ENCODE data around the gene NUP43.

Gene NUP43

DNA sequence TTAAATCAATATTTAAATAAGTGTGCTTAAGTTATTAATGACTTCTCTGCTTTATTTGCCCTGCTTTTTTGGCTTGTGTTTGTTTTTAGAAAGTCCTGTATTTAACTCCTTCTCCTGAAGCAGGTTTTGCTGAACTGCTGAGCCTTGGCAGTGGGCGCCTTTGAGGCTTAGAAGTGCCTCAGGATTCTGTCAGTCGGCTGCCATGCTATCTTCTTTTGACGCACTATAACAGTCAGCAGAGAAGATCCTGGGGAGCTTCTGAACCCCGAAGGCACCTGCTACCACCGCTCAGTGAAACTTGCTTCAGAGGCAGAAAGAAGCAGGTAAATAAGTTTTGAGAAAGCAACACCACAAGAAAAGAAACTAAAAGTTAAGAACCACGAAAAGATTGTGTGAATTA, 25.6 kb upstream of the NUP43 start:
- in situ Hi-C loops (cut with MboI; ENCODE audit: low sequenced_read_pairs, unreplicated experiment), result no loop called here
- TF ChIP-seq, protein P1, sequence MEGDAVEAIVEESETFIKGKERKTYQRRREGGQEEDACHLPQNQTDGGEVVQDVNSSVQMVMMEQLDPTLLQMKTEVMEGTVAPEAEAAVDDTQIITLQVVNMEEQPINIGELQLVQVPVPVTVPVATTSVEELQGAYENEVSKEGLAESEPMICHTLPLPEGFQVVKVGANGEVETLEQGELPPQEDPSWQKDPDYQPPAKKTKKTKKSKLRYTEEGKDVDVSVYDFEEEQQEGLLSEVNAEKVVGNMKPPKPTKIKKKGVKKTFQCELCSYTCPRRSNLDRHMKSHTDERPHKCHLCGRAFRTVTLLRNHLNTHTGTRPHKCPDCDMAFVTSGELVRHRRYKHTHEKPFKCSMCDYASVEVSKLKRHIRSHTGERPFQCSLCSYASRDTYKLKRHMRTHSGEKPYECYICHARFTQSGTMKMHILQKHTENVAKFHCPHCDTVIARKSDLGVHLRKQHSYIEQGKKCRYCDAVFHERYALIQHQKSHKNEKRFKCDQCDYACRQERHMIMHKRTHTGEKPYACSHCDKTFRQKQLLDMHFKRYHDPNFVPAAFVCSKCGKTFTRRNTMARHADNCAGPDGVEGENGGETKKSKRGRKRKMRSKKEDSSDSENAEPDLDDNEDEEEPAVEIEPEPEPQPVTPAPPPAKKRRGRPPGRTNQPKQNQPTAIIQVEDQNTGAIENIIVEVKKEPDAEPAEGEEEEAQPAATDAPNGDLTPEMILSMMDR (IDR thresholded peaks at IDR 0.05; ENCODE audit: borderline replicate concordance, control extremely low read depth, extremely low read depth, insufficient read depth, missing control alignments), result no peak

DNA sequence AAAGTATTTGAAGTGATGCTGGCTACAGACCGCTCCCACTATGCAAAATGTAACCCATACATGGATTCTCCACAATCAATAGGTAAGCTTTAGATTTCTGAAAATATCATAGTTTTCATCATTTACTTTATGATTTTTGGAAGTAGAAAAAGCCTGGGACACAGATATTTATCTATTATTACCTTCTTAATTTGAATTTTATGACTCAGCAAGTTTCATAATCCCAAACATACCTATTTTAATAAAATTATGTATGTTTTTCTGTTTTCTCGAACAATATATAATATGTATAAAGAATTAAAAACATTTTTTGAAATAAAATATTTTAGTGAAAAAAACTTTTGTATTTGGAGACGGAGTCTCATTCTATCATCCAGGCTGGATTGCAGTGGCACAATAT, 24.9 kb upstream of the NUP43 start:
- no peak for DNase-seq (ENCODE audit: low spot score)
- in situ Hi-C loops (cut with MboI; ENCODE audit: low sequenced_read_pairs, unreplicated experiment), result no loop called here
- TF ChIP-seq, protein P1 (IDR thresholded peaks at IDR 0.05; ENCODE audit: borderline replicate concordance, control extremely low read depth, extremely low read depth, insufficient read depth, missing control alignments), result no peak

More for the DNA sequence above, 25.6 kb upstream of the NUP43 start:
- DNase-seq (ENCODE audit: low spot score), result no peak

DNA sequence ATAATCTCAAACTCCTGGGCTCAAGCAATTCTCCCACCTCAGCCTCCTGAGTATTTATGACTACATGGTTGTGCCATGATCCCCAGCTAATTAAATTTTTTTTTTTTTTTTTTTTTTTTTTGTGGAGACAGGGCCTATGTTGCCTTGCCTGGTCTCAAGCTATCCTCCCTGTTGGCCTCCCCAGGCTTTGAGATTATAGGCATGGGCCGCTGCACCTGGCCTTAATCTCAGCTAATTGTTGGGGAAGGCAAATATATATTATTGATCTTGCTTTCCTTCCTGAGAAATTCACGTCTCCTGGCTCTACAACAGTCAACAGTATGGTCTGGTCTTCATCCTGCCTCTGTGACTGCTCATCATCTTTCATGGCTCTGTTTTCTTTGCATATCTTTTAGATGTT, 23.3 kb upstream of the NUP43 start:
- DNase-seq (ENCODE audit: low spot score), result no peak
- in situ Hi-C loops (cut with MboI; ENCODE audit: low sequenced_read_pairs, unreplicated experiment), result no loop called here

DNA sequence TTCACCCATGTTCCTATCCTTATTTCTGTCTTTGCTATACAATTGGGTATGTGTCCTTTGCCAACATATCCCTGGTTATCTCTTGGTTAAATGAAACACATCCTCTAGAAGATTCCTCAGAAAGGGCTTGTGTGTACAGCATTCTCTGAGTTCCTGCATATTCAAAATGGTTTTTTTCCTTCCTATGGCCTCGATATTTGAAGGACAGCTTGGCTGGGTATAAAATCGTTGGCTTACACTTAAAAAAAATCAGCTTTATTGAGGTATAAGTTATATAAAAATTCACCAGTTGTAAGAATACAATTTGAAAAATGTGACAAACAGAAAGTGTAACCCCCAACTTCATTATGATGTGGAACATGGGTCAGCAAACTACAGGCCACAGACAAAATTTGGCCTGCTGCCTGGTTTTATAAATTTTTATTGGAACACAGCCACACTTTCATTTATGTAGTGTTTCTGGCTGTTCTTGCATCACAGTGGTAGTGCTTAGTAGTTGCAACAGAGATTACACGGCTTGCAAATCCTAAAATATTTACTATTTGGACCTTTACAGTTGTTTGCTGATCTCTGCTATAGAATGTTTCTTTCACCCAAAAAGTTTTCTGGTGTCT, 19.9 kb upstream of the NUP43 start:
- TF ChIP-seq, protein P1 (IDR thresholded peaks at IDR 0.05; ENCODE audit: borderline replicate concordance, control extremely low read depth, extremely low read depth, insufficient read depth, missing control alignments), result no peak
- DNase-seq (ENCODE audit: low spot score), result no peak
- in situ Hi-C loops (cut with MboI; ENCODE audit: low sequenced_read_pairs, unreplicated experiment), result no loop called here

More for the DNA sequence above, 23.3 kb upstream of the NUP43 start:
- TF ChIP-seq, protein P1 (IDR thresholded peaks at IDR 0.05; ENCODE audit: borderline replicate concordance, control extremely low read depth, extremely low read depth, insufficient read depth, missing control alignments), result no peak

DNA sequence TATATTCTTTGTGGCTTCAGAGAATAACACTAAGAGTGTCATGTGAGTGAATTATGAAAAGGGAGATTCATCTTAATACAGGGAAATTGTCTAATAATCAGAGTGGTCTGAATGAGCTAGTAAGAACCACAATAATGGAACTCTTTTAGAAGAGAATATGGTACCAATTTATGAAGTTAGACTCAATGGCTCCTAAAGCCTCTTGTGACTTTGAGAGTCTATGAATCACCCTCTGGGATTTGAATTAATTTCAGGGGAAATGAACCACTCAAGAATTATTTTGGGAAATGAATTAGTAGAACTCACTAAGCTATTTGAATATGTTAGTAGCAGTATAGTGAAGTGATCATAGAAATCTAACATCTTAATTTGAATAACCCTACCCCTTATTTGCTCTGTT, 17.5 kb upstream of the NUP43 start:
- TF ChIP-seq, protein P1 (IDR thresholded peaks at IDR 0.05; ENCODE audit: borderline replicate concordance, control extremely low read depth, extremely low read depth, insufficient read depth, missing control alignments), result no peak
- no peak for DNase-seq (ENCODE audit: low spot score)
- in situ Hi-C loops (cut with MboI; ENCODE audit: low sequenced_read_pairs, unreplicated experiment), result no loop called here

DNA sequence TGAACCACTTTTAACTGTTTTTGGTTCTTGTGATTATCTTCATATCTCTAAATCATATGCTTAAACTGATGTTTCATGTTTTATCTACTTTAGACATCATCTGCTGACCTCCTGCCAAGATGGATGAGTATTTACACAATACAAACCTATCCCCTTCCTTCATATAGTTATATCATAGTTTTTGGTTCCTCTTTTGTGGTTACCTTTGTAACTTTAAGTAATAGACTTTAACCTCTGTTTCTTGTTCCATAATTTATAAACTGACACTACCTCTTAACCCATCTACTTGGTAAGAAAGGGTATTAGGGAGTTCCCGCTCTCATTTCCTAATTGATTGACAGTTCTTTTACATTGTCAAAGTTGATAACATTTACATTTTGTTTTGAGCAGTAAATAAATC, 15.1 kb upstream of the NUP43 start:
- in situ Hi-C loops (cut with MboI; ENCODE audit: low sequenced_read_pairs, unreplicated experiment), result no loop called here
- TF ChIP-seq, protein P1 (IDR thresholded peaks at IDR 0.05; ENCODE audit: borderline replicate concordance, control extremely low read depth, extremely low read depth, insufficient read depth, missing control alignments), result no peak
- peak; percentile 60 for DNase-seq (ENCODE audit: low spot score)
